Memory B cell (primary cell): ENCODE measurements around the gene ADAMTS19.

ENCODE experiments used
- ATAC-seq: fragments of 150-1000 bp; cut with Tn5 transposase; 2 replicates; pipeline ENCODE4 v1.10.0; 2021; ENCODE audit warnings: low read depth, mild to moderate bottlenecking, moderate library complexity
- DNase-seq, 2 donors: peaks; one replicate each; pipeline ENCODE4 v3.0.0; 2022; ENCODE audit warnings: low spot score in 2 of 2
- H3K27ac Mint-ChIP-seq: one replicate; pipeline ENCODE4 v1.8.0; 2022; ENCODE audit warnings: mild to moderate bottlenecking, moderate library complexity, mixed read lengths
- H3K27me3 Mint-ChIP-seq: one replicate; pipeline ENCODE4 v1.8.0; 2022; ENCODE audit warnings: mixed read lengths
- H3K36me3 Mint-ChIP-seq: one replicate; pipeline ENCODE4 v1.8.0; 2022; ENCODE audit warnings: mild to moderate bottlenecking, mixed read lengths
- H3K4me1 Mint-ChIP-seq: one replicate; pipeline ENCODE4 v1.8.0; 2022; ENCODE audit warnings: mixed read lengths
- H3K4me3 Mint-ChIP-seq: one replicate; pipeline ENCODE4 v1.8.0; 2022; ENCODE audit warnings: mild to moderate bottlenecking, moderate library complexity, mixed read lengths
- H3K9me3 Mint-ChIP-seq: one replicate; pipeline ENCODE4 v1.8.0; 2022; ENCODE audit warnings: mixed read lengths

The ADAMTS19 gene

GRCh38 chr5:129499208-129499852 is 39.2 kb downstream of the ADAMTS19 start:
- DNase-seq (no peak), ATAC-seq (no peak)
- Mint-ChIP-seq H3K36me3 (no peaks in the 10 kb centered on the region), H3K4me3 (no peak overlapping the region), H3K27me3 (no peaks in the 10 kb centered on the region), H3K9me3 (peaks cover 5% of the 10 kb centered on the region), H3K27ac (no peak overlapping the region), H3K4me1 (no peaks in the 10 kb centered on the region)

- Mint-ChIP-seq H3K9me3 (peaks cover 5% of the 10 kb centered on the region), H3K27ac (no peak overlapping the region), H3K27me3 (no peaks in the 10 kb centered on the region), H3K4me3 (no peak overlapping the region), H3K36me3 (no peaks in the 10 kb centered on the region), H3K4me1 (no peaks in the 10 kb centered on the region)
- ATAC-seq (no peak), DNase-seq (no peak)
Observed at GRCh38 chr5:129500101-129500500, 40.0 kb downstream of the ADAMTS19 start.

- no peaks in the 10 kb centered on the region for H3K27me3 Mint-ChIP-seq
- no peaks in the 10 kb centered on the region for H3K4me1 Mint-ChIP-seq
- peaks cover 5% of the 10 kb centered on the region for H3K9me3 Mint-ChIP-seq
- no peak overlapping the region for H3K4me3 Mint-ChIP-seq
- ATAC-seq (no peak), DNase-seq (no peak)
- no peaks in the 10 kb centered on the region for H3K36me3 Mint-ChIP-seq
- H3K27ac Mint-ChIP-seq, result no peak overlapping the region
Observed at GRCh38 chr5:129506086-129506485, 46.0 kb downstream of the ADAMTS19 start.

GRCh38 chr5:129506950-129507349 is 46.9 kb downstream of the ADAMTS19 start:
- Mint-ChIP-seq H3K27me3 (no peaks in the 10 kb centered on the region), H3K4me3 (no peak overlapping the region), H3K9me3 (peaks cover 2% of the 10 kb centered on the region), H3K4me1 (no peaks in the 10 kb centered on the region), H3K36me3 (no peaks in the 10 kb centered on the region), H3K27ac (no peak overlapping the region)
- no peak for ATAC-seq
- DNase-seq, result no peak

- Mint-ChIP-seq H3K36me3 (no peaks in the 10 kb centered on the region), H3K4me3 (no peak overlapping the region), H3K27ac (no peak overlapping the region), H3K9me3 (peaks cover 1% of the 10 kb centered on the region), H3K27me3 (no peaks in the 10 kb centered on the region), H3K4me1 (no peaks in the 10 kb centered on the region)
- ATAC-seq (no peak), DNase-seq (no peak)
Observed at GRCh38 chr5:129507527-129507926, 47.4 kb downstream of the ADAMTS19 start.

- no peaks in the 10 kb centered on the region for H3K4me1 Mint-ChIP-seq
- no peaks in the 10 kb centered on the region for H3K27me3 Mint-ChIP-seq
- H3K9me3 Mint-ChIP-seq, result peaks cover 1% of the 10 kb centered on the region
- H3K27ac Mint-ChIP-seq, result no peak overlapping the region
- H3K36me3 Mint-ChIP-seq, result no peaks in the 10 kb centered on the region
- no peak overlapping the region for H3K4me3 Mint-ChIP-seq
- no peak for DNase-seq
- ATAC-seq, result no peak
Observed at GRCh38 chr5:129508606-129509005, 48.5 kb downstream of the ADAMTS19 start.

- H3K4me3 Mint-ChIP-seq, result no peak overlapping the region
- H3K9me3 Mint-ChIP-seq, result peaks cover 3% of the 10 kb centered on the region
- no peaks in the 10 kb centered on the region for H3K4me1 Mint-ChIP-seq
- DNase-seq (no peak), ATAC-seq (no peak)
- H3K27ac Mint-ChIP-seq, result no peak overlapping the region
- no peaks in the 10 kb centered on the region for H3K36me3 Mint-ChIP-seq
- H3K27me3 Mint-ChIP-seq, result no peaks in the 10 kb centered on the region
Observed at GRCh38 chr5:129509363-129509975, 49.4 kb downstream of the ADAMTS19 start.

GRCh38 chr5:129511291-129511690 is 51.2 kb downstream of the ADAMTS19 start:
- H3K9me3 Mint-ChIP-seq, result peaks cover 3% of the 10 kb centered on the region
- H3K4me3 Mint-ChIP-seq, result no peak overlapping the region
- no peaks in the 10 kb centered on the region for H3K4me1 Mint-ChIP-seq
- no peak for ATAC-seq
- no peak overlapping the region for H3K27ac Mint-ChIP-seq
- H3K36me3 Mint-ChIP-seq, result no peaks in the 10 kb centered on the region
- no peak for DNase-seq
- H3K27me3 Mint-ChIP-seq, result no peaks in the 10 kb centered on the region

- ATAC-seq (no peak), DNase-seq (no peak)
- H3K36me3 Mint-ChIP-seq, result no peaks in the 10 kb centered on the region
- H3K4me3 Mint-ChIP-seq, result no peak overlapping the region
- H3K4me1 Mint-ChIP-seq, result no peaks in the 10 kb centered on the region
- peaks cover 2% of the 10 kb centered on the region for H3K9me3 Mint-ChIP-seq
- no peaks in the 10 kb centered on the region for H3K27me3 Mint-ChIP-seq
- H3K27ac Mint-ChIP-seq, result no peak overlapping the region
Observed at GRCh38 chr5:129541051-129541450, 81.0 kb downstream of the ADAMTS19 start.

GRCh38 chr5:129541648-129542251 is 81.7 kb downstream of the ADAMTS19 start:
- Mint-ChIP-seq H3K27ac (no peak overlapping the region), H3K4me3 (no peak overlapping the region), H3K27me3 (no peaks in the 10 kb centered on the region), H3K9me3 (peaks cover 2% of the 10 kb centered on the region), H3K36me3 (no peaks in the 10 kb centered on the region), H3K4me1 (no peaks in the 10 kb centered on the region)
- ATAC-seq (no peak), DNase-seq (no peak)

GRCh38 chr5:129547137-129547536 is 87.0 kb downstream of the ADAMTS19 start:
- no peaks in the 10 kb centered on the region for H3K4me1 Mint-ChIP-seq
- no peak overlapping the region for H3K4me3 Mint-ChIP-seq
- DNase-seq, result no peak
- no peaks in the 10 kb centered on the region for H3K36me3 Mint-ChIP-seq
- H3K27me3 Mint-ChIP-seq, result no peaks in the 10 kb centered on the region
- no peak overlapping the region for H3K27ac Mint-ChIP-seq
- H3K9me3 Mint-ChIP-seq, result peaks cover 7% of the 10 kb centered on the region
- ATAC-seq, result no peak

- Mint-ChIP-seq H3K27me3 (no peaks in the 10 kb centered on the region), H3K36me3 (no peaks in the 10 kb centered on the region), H3K27ac (no peak overlapping the region), H3K4me1 (no peaks in the 10 kb centered on the region), H3K4me3 (no peak overlapping the region), H3K9me3 (no peaks in the 10 kb centered on the region)
- DNase-seq (no peak), ATAC-seq (no peak)
Observed at GRCh38 chr5:129554134-129554904, 94.2 kb downstream of the ADAMTS19 start.

- DNase-seq, result no peak
- ATAC-seq, result no peak
- no peaks in the 10 kb centered on the region for H3K36me3 Mint-ChIP-seq
- no peaks in the 10 kb centered on the region for H3K4me1 Mint-ChIP-seq
- H3K27me3 Mint-ChIP-seq, result no peaks in the 10 kb centered on the region
- H3K4me3 Mint-ChIP-seq, result no peak overlapping the region
- no peak overlapping the region for H3K27ac Mint-ChIP-seq
- H3K9me3 Mint-ChIP-seq, result no peaks in the 10 kb centered on the region
Observed at GRCh38 chr5:129563585-129563984, 103.5 kb downstream of the ADAMTS19 start.

GRCh38 chr5:129569295-129569694 is 109.2 kb downstream of the ADAMTS19 start:
- Mint-ChIP-seq H3K27me3 (no peaks in the 10 kb centered on the region), H3K4me1 (no peaks in the 10 kb centered on the region), H3K4me3 (no peak overlapping the region), H3K27ac (no peak overlapping the region), H3K36me3 (no peaks in the 10 kb centered on the region), H3K9me3 (no peaks in the 10 kb centered on the region)
- no peak for ATAC-seq
- DNase-seq, result no peak
